Pons (tissue), 1 donor: ENCODE data around the gene NPEPL1.
"Not testable (repeated sequence)": the region's sequence is repeated elsewhere in the genome, so short reads cannot be mapped to it uniquely, and the experiment has no call there.

Source experiments
- DNase-seq: peaks from one replicate; pipeline ENCODE4 v3.0.0-alpha.2; 2016; ENCODE audit warnings: low spot score

The NPEPL1 gene

GRCh38 chr20:58692579-58693225 lies at the start of gene NPEPL1:
Gene NPEPL1 (plus strand): TSS chr20:58692800. CDS start chr20:58692901, 101 bp downstream.
- peak; percentile 34 for DNase-seq

- DNase-seq, result not testable (repeated sequence)
Measured at GRCh38 chr20:58642896-58643295, 49.7 kb upstream of the NPEPL1 start.

GRCh38 chr20:58645412-58645968 lies 47.1 kb upstream of the NPEPL1 start:
- DNase-seq, result no peak

GRCh38 chr20:58646257-58646656 lies 46.3 kb upstream of the NPEPL1 start:
- no peak for DNase-seq

GRCh38 chr20:58646703-58647102 lies 45.9 kb upstream of the NPEPL1 start:
- DNase-seq, result no peak

GRCh38 chr20:58647162-58647795 lies 45.3 kb upstream of the NPEPL1 start:
- DNase-seq, result no peak

- peak; percentile 54 for DNase-seq
Measured at GRCh38 chr20:58647796-58648501, 44.7 kb upstream of the NPEPL1 start.

- not testable (repeated sequence) for DNase-seq
Measured at GRCh38 chr20:58648502-58648825, 44.1 kb upstream of the NPEPL1 start.

GRCh38 chr20:58649288-58650180 lies 43.1 kb upstream of the NPEPL1 start:
- DNase-seq, result no peak

- DNase-seq, result no peak
Measured at GRCh38 chr20:58650181-58650775, 42.3 kb upstream of the NPEPL1 start.

GRCh38 chr20:58650776-58651558 lies 41.6 kb upstream of the NPEPL1 start, which contains the start of gene STX16:
Gene STX16 (plus strand): TSS chr20:58651283. CDS start chr20:58652007, 724 bp downstream.
- DNase-seq, result peak; percentile 84

GRCh38 chr20:58651559-58651945 lies 41.0 kb upstream of the NPEPL1 start:
- peak; percentile 76 for DNase-seq

GRCh38 chr20:58651946-58652605 lies 40.5 kb upstream of the NPEPL1 start:
- peak; percentile 67 for DNase-seq

GRCh38 chr20:58652606-58653294 lies 39.9 kb upstream of the NPEPL1 start:
- no peak for DNase-seq

- DNase-seq, result no peak
Measured at GRCh38 chr20:58654337-58654736, 38.3 kb upstream of the NPEPL1 start.

- DNase-seq, result no peak
Measured at GRCh38 chr20:58655328-58656107, 37.1 kb upstream of the NPEPL1 start.

- no peak for DNase-seq
Measured at GRCh38 chr20:58656831-58657230, 35.8 kb upstream of the NPEPL1 start.

- no peak for DNase-seq
Measured at GRCh38 chr20:58657262-58657661, 35.3 kb upstream of the NPEPL1 start.

GRCh38 chr20:58657986-58658385 lies 34.6 kb upstream of the NPEPL1 start:
- DNase-seq, result no peak
